PC-9 (cell line): ENCODE measurements around the gene CHST15. TPM values are rescaled to one million over a fixed set of nuclear protein-coding genes. Genes with fewer than 3 reads are reported as not detected.

ENCODE experiments used
- BruUV-seq: library from RNA; stranded (reverse); fragments of 400-500 nt; replicated peaks from 2 replicates; lab custom pipeline; 2021; lab: Mats Ljungman, UMichigan
- CTCF ChIA-PET: fragments of 300-600 bp; sonication (Branson Sonifier 250); formaldehyde crosslinking; loops from one replicate; lab custom pipeline; 2022; ENCODE audit warnings: antibody characterized with exemption; lab: Charles Lee
- POLR2A ChIA-PET: fragments of 300-600 bp; sonication (Branson Sonifier 250); formaldehyde crosslinking; loops from one replicate; lab custom pipeline; 2022; ENCODE audit warnings: antibody characterized with exemption; ENCODE audit not compliant: unreplicated experiment; lab: Charles Lee
- DNase-seq, 2 experiments: peaks; one replicate each; pipeline versions ENCODE4 v3.0.0 to v3.0.0-alpha.2; 2015 to 2022; ENCODE audit warnings: mixed read lengths in 1 of 2
- H2AFZ ChIP-seq: fragments of 200-600 bp; sonication (generic); 2 replicates; pipeline ENCODE4 v1.8.1; 2017; ENCODE audit warnings: antibody characterized with exemption
- H3F3A ChIP-seq: fragments of 200-600 bp; sonication (generic); 2 replicates; pipeline ENCODE4 v1.8.1; 2017; ENCODE audit warnings: antibody characterized with exemption, mild to moderate bottlenecking, low read depth; ENCODE audit not compliant: insufficient read depth
- H3K27ac ChIP-seq: fragments of 200-600 bp; sonication (generic); 2 replicates; pipeline ENCODE4 v1.6.1; 2016; ENCODE audit warnings: mixed run types
- H3K27me3 ChIP-seq: fragments of 200-600 bp; sonication (generic); 2 replicates; pipeline ENCODE4 v1.6.1; 2016; ENCODE audit warnings: low read depth, mixed run types; ENCODE audit not compliant: insufficient read depth
- H3K36me3 ChIP-seq: fragments of 200-600 bp; sonication (generic); 2 replicates; pipeline ENCODE4 v1.6.1; 2016; ENCODE audit warnings: low read depth, mixed run types
- H3K4me1 ChIP-seq: fragments of 200-600 bp; sonication (generic); replicated peaks from 2 replicates; pipeline ENCODE4 v1.6.1; 2016; ENCODE audit warnings: mixed run types; ENCODE audit not compliant: insufficient read depth
- H3K4me2 ChIP-seq: fragments of 200-600 bp; sonication (generic); 2 replicates; pipeline ENCODE4 v1.6.1; 2017; ENCODE audit warnings: mixed run types
- H3K4me3 ChIP-seq: fragments of 200-600 bp; sonication (generic); 2 replicates; pipeline ENCODE4 v1.6.1; 2016; ENCODE audit warnings: mixed run types
- H3K79me2 ChIP-seq: fragments of 200-600 bp; sonication (generic); 2 replicates; pipeline ENCODE4 v1.6.1; 2017; ENCODE audit warnings: low read depth, mixed run types
- H3K9me2 ChIP-seq: fragments of 200-600 bp; sonication (generic); 2 replicates; pipeline ENCODE4 v1.8.1; 2017; ENCODE audit warnings: mild to moderate bottlenecking; ENCODE audit not compliant: insufficient read depth
- H3K9me3 ChIP-seq: fragments of 200-600 bp; sonication (generic); 2 replicates; pipeline ENCODE4 v1.8.1; 2016; ENCODE audit warnings: low read depth; ENCODE audit not compliant: insufficient read depth
- H4K20me1 ChIP-seq: fragments of 200-600 bp; sonication (generic); 2 replicates; pipeline ENCODE4 v1.8.1; 2017; ENCODE audit not compliant: insufficient read depth
- CTCF ChIP-seq: fragments of 200-600 bp; sonication (generic); conservative IDR thresholded peaks from 2 replicates; pipeline ENCODE4 v1.6.1; 2017; ENCODE audit warnings: mixed run types, antibody characterized with exemption, mild to moderate bottlenecking, moderate library complexity
- EZH2 ChIP-seq: fragments of 200-600 bp; sonication (generic); IDR thresholded peaks from 2 replicates; pipeline ENCODE4 v1.8.0; 2017; ENCODE audit warnings: antibody characterized with exemption, low read depth
- intact Hi-C: fragments of 100-400 bp; cut with micrococcal nuclease; formaldehyde crosslinking; loops from one replicate; pipeline ENCODE4 v1.10.0; 2022; ENCODE audit not compliant: unreplicated experiment
- total RNA-seq: library from RNA; stranded (reverse); gene quantifications from 2 replicates; pipeline ENCODE4 v1.2.3, GENCODE V29; 2021

Gene CHST15
- total RNA-seq, 1 experiment from 2014 or later: 24.6 TPM

- ChIA-PET CTCF (no interaction called here), POLR2A (no interaction called here)
- BruUV-seq: no TSS peak
- Histone ChIP-seq H3F3A (no peaks in the 10 kb centered on the region), H3K36me3 (no peaks in the 10 kb centered on the region), H3K4me2 (no peak overlapping the region), H2AFZ (no peak overlapping the region), H4K20me1 (no peaks in the 10 kb centered on the region; the same call in 1 of the 2 replicates), H3K9me2 (no peaks in the 10 kb centered on the region), H3K27ac (no peak overlapping the region), H3K27me3 (no peaks in the 10 kb centered on the region), H3K79me2 (peaks cover 4% of the 10 kb centered on the region; the same call in 1 of the 2 replicates), H3K4me1 (no peaks in the 10 kb centered on the region), H3K4me3 (no peak overlapping the region), H3K9me3 (no peaks in the 10 kb centered on the region)
- no peak for DNase-seq
- TF ChIP-seq CTCF (no peak), EZH2 (no peak)
- intact Hi-C loops: no loop called here
These were observed 33.2 kb downstream of the CHST15 start for GRCh38 chr10:124060148-124060720.

- DNase-seq: no peak
- H3K9me3 ChIP-seq: no peaks in the 10 kb centered on the region
- H3K36me3 ChIP-seq: no peaks in the 10 kb centered on the region
- H3K79me2 ChIP-seq: peaks cover 6% of the 10 kb centered on the region
- no TSS peak for BruUV-seq
- no peak overlapping the region for H3K4me2 ChIP-seq
- intact Hi-C loops: no loop called here
- no peaks in the 10 kb centered on the region for H3K9me2 ChIP-seq
- no peaks in the 10 kb centered on the region for H3F3A ChIP-seq
- H4K20me1 ChIP-seq: no peaks in the 10 kb centered on the region; the same call in 1 of the 2 replicates
- H3K27me3 ChIP-seq: no peaks in the 10 kb centered on the region
- TF ChIP-seq EZH2: no peak
- TF ChIP-seq CTCF: no peak
- H3K4me1 ChIP-seq: 0 out of 2 replicates have a peak, but pooled peaks cover under 1% of the 10 kb centered on the region
- POLR2A ChIA-PET: no interaction called here
- CTCF ChIA-PET: no interaction called here
- H3K4me3 ChIP-seq: no peak overlapping the region
- H2AFZ ChIP-seq: no peak overlapping the region
- H3K27ac ChIP-seq: no peak overlapping the region
These were observed 33.8 kb downstream of the CHST15 start for GRCh38 chr10:124059551-124059950.

GRCh38 chr10:124058346-124059003 is 34.9 kb downstream of the CHST15 start:
- BruUV-seq: no TSS peak
- Histone ChIP-seq H3F3A (no peaks in the 10 kb centered on the region), H3K4me2 (no peak overlapping the region), H3K36me3 (no peaks in the 10 kb centered on the region), H3K27ac (no peak overlapping the region), H2AFZ (no peak overlapping the region), H3K27me3 (no peaks in the 10 kb centered on the region), H3K4me1 (0 out of 2 replicates have a peak, but pooled peaks cover 7% of the 10 kb centered on the region), H3K4me3 (no peak overlapping the region), H3K79me2 (peaks cover 13% of the 10 kb centered on the region), H3K9me2 (no peaks in the 10 kb centered on the region), H4K20me1 (no peaks in the 10 kb centered on the region; the same call in 1 of the 2 replicates), H3K9me3 (no peaks in the 10 kb centered on the region)
- CTCF ChIA-PET: no interaction called here
- POLR2A ChIA-PET: no interaction called here
- DNase-seq: no peak
- intact Hi-C loops: no loop called here
- TF ChIP-seq EZH2 (no peak), CTCF (no peak)
